ENCODE data around the gene ZBTB17. TPM values are rescaled to one million over a fixed set of nuclear protein-coding genes. Genes with fewer than 3 reads are reported as not detected.

ZBTB17 gene
- total RNA-seq, 1 experiment from 2014 or later = 17.4 TPM

DNA sequence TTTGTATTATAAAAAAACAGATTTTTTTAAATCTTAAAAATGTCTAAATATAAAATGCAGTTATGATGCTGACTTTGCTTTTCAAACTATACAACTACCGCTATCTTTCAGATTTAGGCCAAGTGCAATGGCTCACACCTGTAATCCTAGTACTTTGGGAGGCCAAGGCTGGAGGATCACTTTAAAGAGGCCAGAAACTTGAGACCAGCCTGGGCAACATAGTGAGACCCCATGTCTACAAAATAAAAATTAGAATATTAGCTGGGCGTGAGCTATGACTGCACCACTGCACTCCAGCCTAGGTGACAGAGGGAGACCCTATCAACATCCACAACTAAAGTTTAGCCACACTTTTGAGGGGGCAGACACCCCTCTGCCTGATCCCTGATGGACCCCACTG, 20.3 kb downstream of the ZBTB17 start:
- intact Hi-C loops (cut with micrococcal nuclease; ENCODE audit: unreplicated experiment) = no loop called here
- ChIA-PET POLR2A (ENCODE audit: unreplicated experiment) (no interaction called here), CTCF (no interaction called here)
- no peak overlapping the region for H2AFZ ChIP-seq
- no peak for TF ChIP-seq CTCF (conservative IDR thresholded peaks at IDR 0.05)
- TF ChIP-seq EZH2 (IDR thresholded peaks at IDR 0.05; ENCODE audit: low read depth) = no peak
- H3K27me3 ChIP-seq (ENCODE audit: insufficient read depth, low read depth) = no peaks in the 10 kb centered on the region
- peaks cover 28% of the 10 kb centered on the region for H3K4me1 ChIP-seq (replicated peaks; ENCODE audit: insufficient read depth)
- peaks cover 12% of the 10 kb centered on the region; the same call in 1 of the 2 replicates for H3K79me2 ChIP-seq (ENCODE audit: low read depth)
- no TSS peak for BruUV-seq (replicated peaks)
- H3K9me2 ChIP-seq (ENCODE audit: insufficient read depth) = no peaks in the 10 kb centered on the region
- H3K4me2 ChIP-seq = no peak overlapping the region
- no peaks in the 10 kb centered on the region for H3K36me3 ChIP-seq (ENCODE audit: low read depth)
- H3K9me3 ChIP-seq (ENCODE audit: insufficient read depth, low read depth) = no peaks in the 10 kb centered on the region
- no peak overlapping the region for H3K4me3 ChIP-seq
- peaks cover 10% of the 10 kb centered on the region; the same call in 1 of the 2 replicates for H3F3A ChIP-seq (ENCODE audit: insufficient read depth, low read depth)
- DNase-seq = no peak
- H4K20me1 ChIP-seq (ENCODE audit: insufficient read depth) = no peaks in the 10 kb centered on the region
- H3K27ac ChIP-seq = no peak overlapping the region

DNA sequence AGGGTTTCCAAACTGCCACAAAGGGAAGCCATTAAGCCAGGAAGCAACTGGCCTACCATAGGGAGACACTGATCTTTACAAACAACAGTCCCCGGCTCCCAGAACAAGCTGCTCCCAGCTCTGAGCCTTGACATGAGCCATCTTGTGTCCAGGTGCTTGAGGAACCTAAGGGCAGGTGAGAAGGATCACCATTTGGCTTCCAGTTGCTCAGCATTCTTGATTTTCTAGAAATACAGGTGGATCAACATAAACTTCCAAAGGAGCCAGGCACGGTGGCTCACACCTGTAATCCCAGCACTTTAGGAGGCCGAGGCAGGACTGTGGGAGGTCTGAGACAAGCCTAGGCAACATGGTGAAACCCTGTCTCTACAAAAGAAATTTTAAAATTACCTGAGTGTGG, 21.6 kb downstream of the ZBTB17 start:
- Histone ChIP-seq H3K36me3 (ENCODE audit: low read depth) (no peaks in the 10 kb centered on the region), H4K20me1 (ENCODE audit: insufficient read depth) (no peaks in the 10 kb centered on the region), H2AFZ (no peak overlapping the region), H3K4me3 (no peak overlapping the region), H3K4me1 (replicated peaks; ENCODE audit: insufficient read depth) (peaks cover 30% of the 10 kb centered on the region), H3K9me2 (ENCODE audit: insufficient read depth) (no peaks in the 10 kb centered on the region), H3K9me3 (ENCODE audit: insufficient read depth, low read depth) (no peaks in the 10 kb centered on the region), H3K79me2 (ENCODE audit: low read depth) (peaks cover 16% of the 10 kb centered on the region; the same call in 1 of the 2 replicates), H3K4me2 (no peak overlapping the region), H3F3A (ENCODE audit: insufficient read depth, low read depth) (peaks cover 10% of the 10 kb centered on the region; the same call in 1 of the 2 replicates), H3K27me3 (ENCODE audit: insufficient read depth, low read depth) (no peaks in the 10 kb centered on the region), H3K27ac (0 out of 2 replicates have a peak overlapping the region, but pooled peaks have one; percentile 23)
- CTCF ChIA-PET = interaction anchor here (0.6 kb wide), 1 partner anchor 172 kb away, joined by 3 read pairs; no protein-coding TSS in a partner anchor
- TF ChIP-seq CTCF (conservative IDR thresholded peaks at IDR 0.05) (no peak), EZH2 (IDR thresholded peaks at IDR 0.05; ENCODE audit: low read depth) (no peak)
- POLR2A ChIA-PET (ENCODE audit: unreplicated experiment) = no interaction called here
- intact Hi-C loops (cut with micrococcal nuclease; ENCODE audit: unreplicated experiment) = no loop called here
- BruUV-seq (replicated peaks) = no TSS peak
- peak in 1 of 2 experiments; percentile 37 for DNase-seq

GRCh38 chr1:15953791-15954241, 22.1 kb downstream of the ZBTB17 start:
- H3K9me3 ChIP-seq (ENCODE audit: insufficient read depth, low read depth) = no peaks in the 10 kb centered on the region
- ChIA-PET POLR2A (ENCODE audit: unreplicated experiment) (no interaction called here), CTCF (interaction anchor here (0.6 kb wide), 1 partner anchor 171 kb away, joined by 3 read pairs; no protein-coding TSS in a partner anchor)
- H3K4me2 ChIP-seq = no peak overlapping the region
- no peaks in the 10 kb centered on the region for H4K20me1 ChIP-seq (ENCODE audit: insufficient read depth)
- peaks cover 16% of the 10 kb centered on the region; the same call in 1 of the 2 replicates for H3K79me2 ChIP-seq (ENCODE audit: low read depth)
- H3F3A ChIP-seq (ENCODE audit: insufficient read depth, low read depth) = peaks cover 10% of the 10 kb centered on the region; the same call in 1 of the 2 replicates
- H3K9me2 ChIP-seq (ENCODE audit: insufficient read depth) = no peaks in the 10 kb centered on the region
- peaks cover 30% of the 10 kb centered on the region for H3K4me1 ChIP-seq (replicated peaks; ENCODE audit: insufficient read depth)
- intact Hi-C loops (cut with micrococcal nuclease; ENCODE audit: unreplicated experiment) = no loop called here
- H3K27me3 ChIP-seq (ENCODE audit: insufficient read depth, low read depth) = no peaks in the 10 kb centered on the region
- H3K27ac ChIP-seq = peak overlapping the region; percentile 58
- no TSS peak for BruUV-seq (replicated peaks)
- no peak for DNase-seq
- TF ChIP-seq EZH2 (IDR thresholded peaks at IDR 0.05; ENCODE audit: low read depth) = no peak
- TF ChIP-seq CTCF (conservative IDR thresholded peaks at IDR 0.05) = no peak
- H2AFZ ChIP-seq = no peak overlapping the region
- H3K36me3 ChIP-seq (ENCODE audit: low read depth) = no peaks in the 10 kb centered on the region
- no peak overlapping the region for H3K4me3 ChIP-seq
